Measurements from ENCODE around the gene SAC3D1. TPM values are rescaled to one million over a fixed set of nuclear protein-coding genes. Genes with fewer than 3 reads are reported as not detected.

SAC3D1 gene
- 4.1 and 5.3 TPM in 2 replicates for total RNA-seq

DNA sequence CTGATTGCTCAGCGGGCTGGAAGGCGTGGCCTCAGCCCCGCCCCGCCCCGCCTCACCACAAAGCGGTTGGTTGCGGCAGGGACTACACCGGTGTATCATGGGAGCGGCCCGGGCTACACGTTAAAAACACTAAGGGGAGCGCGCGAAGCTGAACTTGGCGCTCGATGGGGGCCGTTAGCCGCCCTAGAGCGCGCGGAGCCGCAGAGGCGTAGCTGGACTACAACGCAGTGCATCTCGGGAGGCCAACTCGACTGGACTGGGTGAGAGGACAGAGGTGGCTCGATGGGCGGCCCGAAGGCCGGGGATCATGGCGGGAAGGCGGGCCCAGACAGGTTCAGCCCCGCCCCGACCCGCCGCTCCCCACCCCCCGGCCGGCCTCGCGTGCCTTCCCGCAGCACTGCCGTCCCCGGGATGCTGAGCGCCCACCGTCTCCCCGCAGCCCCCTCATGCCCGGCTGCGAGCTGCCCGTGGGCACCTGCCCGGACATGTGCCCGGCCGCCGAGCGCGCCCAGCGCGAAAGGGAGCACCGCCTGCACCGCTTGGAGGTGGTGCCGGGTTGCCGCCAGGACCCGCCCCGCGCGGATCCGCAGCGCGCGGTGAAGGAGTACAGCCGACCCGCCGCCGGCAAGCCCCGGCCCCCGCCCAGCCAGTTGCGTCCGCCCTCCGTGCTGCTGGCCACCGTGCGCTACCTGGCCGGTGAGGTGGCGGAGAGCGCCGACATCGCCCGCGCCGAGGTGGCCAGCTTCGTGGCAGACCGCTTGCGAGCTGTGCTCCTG, at the start of gene SAC3D1:
Gene SAC3D1, plus strand, starts transcription at position 364 of the 776 bp plus-strand sequence. Its CDS starts 83 bp downstream, at position 447.

DNA sequence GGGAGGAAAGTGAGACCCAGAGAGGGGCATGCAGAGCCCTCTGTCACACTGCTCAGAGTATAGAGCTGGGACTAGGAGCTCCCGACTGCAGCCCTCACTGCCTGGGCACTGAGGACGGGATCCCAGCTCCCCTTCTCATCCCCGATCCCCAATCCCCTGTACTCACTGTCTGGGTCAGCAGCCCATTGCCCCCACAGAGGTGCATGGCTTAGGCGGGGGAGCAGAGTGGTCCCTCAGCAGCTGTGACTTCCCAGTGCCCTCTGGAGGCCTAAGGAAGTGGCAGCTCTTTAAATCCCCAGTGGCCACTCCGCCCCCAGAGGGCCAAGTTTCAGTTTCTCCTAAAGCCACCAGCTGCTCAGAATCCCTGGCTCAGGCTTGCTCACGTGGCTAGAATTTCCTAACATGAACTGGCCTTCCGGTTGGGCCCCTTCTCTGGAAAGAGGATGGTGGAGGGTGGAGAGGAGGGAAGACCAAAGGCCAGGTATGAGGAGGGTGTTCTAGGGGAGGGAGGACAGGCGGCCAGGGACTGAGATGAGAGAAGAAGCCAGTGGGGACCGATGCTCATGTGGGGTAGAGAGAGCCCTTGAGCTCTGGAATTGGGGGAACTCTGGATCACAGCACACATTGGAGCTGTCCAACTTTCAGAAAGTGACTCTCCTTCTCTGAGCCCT, 44.2 kb upstream of the SAC3D1 start, which contains the start of gene BATF2:
Gene BATF2, minus strand, starts transcription at position 262 of the 671 bp plus-strand sequence. Its CDS starts 57 bp downstream, at position 205.

DNA sequence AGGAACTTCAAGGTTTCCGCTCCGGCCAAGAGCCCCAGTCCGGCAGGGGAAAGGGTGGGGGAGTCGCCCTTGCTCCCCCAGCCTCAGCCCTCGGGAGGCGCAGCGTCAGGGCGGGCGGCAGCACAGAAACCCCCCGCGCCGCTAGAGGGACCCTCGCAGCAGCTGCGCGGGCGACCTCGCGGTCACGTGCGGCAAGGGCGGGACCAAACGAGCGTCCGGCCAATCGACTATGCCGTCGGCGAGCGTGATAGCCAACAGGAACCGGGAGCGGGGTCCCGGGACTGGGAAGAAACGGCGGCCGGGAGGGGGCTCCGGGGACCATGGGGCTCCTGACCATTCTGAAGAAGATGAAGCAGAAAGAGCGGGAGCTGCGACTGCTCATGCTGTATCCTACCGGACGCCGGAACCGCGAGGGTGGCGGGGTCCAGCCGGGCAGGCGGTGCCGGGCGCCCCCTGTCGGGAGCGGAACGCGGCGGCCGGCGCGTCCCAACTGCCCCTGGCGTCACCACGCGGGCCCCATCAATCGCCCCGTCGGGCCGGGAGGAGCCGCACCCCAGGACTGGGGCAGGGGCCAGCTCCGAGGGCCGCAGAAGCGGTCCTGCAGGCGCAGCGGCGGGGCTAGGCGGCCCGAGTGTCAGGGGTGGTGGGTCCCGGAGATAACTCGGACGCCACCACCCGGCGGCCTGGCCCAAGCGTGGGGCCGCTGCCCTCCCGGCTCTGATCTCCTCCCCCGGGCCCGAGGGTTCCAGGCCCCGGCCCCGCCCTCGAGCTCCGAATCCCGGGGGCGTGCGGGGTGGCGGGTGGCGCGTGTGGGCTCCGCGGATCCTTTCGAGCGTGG, 26.9 kb upstream of the SAC3D1 start, which contains the start of gene ARL2:
Gene ARL2, plus strand, starts transcription at position 273 of the 838 bp plus-strand sequence. Its CDS starts 48 bp downstream, at position 321.

DNA sequence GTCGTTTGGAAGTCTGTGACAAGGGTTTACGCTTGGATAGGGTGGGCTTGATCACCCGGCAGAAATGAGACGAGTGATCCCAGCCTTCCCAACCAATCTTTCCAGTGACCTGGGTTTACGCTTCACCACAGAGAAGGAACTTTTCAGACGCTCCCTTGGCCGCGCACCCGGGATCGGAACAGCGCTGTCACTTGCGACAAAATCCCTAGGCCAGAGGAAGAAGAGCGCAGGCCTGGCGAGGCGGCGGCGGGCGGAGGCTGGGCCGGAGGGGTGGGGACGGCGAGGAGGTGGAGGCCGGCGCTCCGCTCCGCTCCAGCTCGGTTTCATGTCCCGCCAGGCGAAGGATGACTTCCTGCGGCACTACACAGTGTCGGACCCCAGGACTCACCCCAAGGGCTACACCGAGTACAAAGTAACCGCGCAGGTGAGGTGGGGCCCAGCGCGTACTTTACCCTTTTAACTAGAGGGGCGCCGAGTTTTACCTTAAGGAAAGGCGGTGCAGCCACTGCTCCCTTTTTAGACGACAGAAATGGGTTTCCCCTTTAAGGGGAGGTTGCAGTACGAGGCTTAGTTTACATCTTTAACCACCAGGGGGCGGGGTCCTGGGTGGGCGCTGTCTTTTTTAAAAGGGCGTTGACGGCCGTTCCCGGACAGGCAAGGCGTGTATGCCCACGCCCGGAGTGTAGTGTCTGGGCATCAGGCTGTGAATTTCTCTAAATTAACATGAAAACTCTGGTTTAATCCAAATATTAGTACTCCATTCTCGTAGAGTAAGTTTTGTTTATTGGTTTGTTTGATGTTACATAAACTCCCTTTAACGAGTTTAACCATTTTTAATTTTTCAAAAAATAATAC, 13.6 kb upstream of the SAC3D1 start, which contains the start of gene SNX15:
Gene SNX15, plus strand, starts transcription at position 227 of the 855 bp plus-strand sequence. Its CDS starts 99 bp downstream, at position 326.

DNA sequence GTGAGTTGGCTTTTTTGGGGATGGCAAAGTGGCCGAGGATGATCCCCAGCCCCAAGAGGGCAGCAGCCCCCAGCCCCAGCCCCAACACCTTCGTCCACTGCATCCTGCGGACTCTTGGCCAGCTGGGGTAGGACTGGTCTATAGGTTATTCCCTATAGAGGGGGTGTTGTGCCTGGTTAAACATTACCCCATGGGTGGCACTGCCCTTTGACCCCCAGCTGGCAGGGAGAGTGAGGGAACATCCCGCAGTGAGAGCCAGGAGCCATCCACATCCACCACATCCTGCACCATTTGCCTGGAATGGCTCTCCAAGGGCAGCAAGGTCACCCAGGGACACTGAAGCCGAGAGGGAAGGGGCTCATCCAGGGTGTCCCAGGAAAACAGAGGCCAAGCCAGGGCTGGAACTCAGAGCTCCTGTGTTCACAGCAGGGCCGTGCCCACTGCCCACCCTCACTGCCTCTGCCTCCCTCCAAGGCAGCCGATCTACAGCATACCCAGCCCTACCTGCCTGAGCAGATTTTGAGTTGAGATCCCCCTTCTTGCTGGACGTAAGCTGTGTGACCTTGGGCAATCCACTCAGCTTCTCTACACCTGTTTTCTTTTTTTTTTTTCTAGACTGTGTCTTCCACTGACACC, 17.5 kb downstream of the SAC3D1 start, which contains the start of gene NAALADL1:
Gene NAALADL1, minus strand, starts transcription at position 135 of the 636 bp plus-strand sequence. Its CDS starts 32 bp downstream, at position 103.

DNA sequence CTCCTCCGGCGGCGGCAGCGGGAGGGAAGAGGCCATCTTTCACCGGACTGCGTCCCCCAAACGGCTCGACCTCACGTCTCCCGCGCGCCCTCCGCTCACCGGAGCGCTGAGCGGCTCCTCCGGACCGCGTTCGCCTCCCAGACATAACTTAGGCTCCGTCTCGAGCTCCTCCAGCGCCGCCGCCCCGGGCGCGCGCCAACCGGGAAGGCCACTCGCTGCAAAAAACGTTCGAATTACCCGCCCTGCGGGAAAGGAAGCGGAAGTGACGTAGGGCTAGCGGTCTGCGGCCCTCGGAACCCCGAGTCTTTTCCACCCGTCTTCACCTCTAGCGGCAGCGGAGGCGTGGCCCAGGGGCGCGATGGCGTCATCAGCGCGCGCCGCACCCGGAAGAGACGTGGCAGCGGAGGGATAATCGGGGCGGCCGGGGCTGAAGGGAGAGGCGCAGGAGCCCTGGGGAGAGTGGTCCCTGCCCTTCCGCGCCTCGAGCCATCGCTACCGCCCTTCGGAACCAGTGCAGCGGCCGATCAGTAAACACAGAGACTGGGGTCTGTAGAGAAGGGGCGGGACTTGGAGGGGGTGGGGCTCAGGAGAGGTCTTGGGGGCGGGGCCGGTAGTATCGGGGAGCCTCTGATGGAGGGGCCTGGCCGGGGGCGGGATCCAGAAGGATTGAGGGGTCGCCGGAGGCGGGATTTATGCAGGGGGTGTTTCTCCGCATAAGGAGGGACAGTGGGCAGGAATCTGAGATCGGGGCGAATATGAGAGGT, 43.0 kb downstream of the SAC3D1 start, which contains the start of the genes CDCA5 and ZFPL1:
Gene CDCA5, minus strand, starts transcription at position 207 of the 764 bp plus-strand sequence. Its CDS starts 62 bp downstream, at position 145.
Gene ZFPL1, plus strand, starts transcription at position 389 of the 764 bp plus-strand sequence. CDS start 477 bp downstream, outside the sequence.

Other genes with a start within 250 kb of the SAC3D1 start
- gene MAP4K2, start 238.0 kb upstream of the SAC3D1 start, total RNA-seq: 47.9 and 67.0 TPM in 2 replicates
- gene MEN1, start 230.7 kb upstream of the SAC3D1 start, total RNA-seq: 10.8 and 14.8 TPM in 2 replicates
- 0.34 and 0.43 TPM in 2 replicates for gene CDC42BPG, start 196.6 kb upstream of the SAC3D1 start, total RNA-seq
- gene EHD1, start 162.6 kb upstream of the SAC3D1 start, total RNA-seq: 19.3 and 24.4 TPM in 2 replicates
- 8.8 and 13.9 TPM in 2 replicates for gene ATG2A, start 124.0 kb upstream of the SAC3D1 start, total RNA-seq
- 5.0 and 9.2 TPM in 2 replicates for gene PPP2R5B, start 116.5 kb upstream of the SAC3D1 start, total RNA-seq
- gene GPHA2, start 105.3 kb upstream of the SAC3D1 start, total RNA-seq: not detected in 2 replicates
- gene MAJIN, start 69.1 kb upstream of the SAC3D1 start, total RNA-seq: not detected in 2 replicates
- 0.52 and 0.54 TPM in 2 replicates for gene BATF2, start 44.2 kb upstream of the SAC3D1 start, total RNA-seq
- 124 and 130 TPM in 2 replicates for gene ARL2, start 27.1 kb upstream of the SAC3D1 start, total RNA-seq
- 7.5 and 9.9 TPM in 2 replicates for gene SNX15, start 13.8 kb upstream of the SAC3D1 start, total RNA-seq
- gene NAALADL1, start 17.3 kb downstream of the SAC3D1 start, total RNA-seq: 11.5 and 12.8 TPM in 2 replicates
- 1.5 and 2.0 TPM in 2 replicates for gene CDCA5, start 42.8 kb downstream of the SAC3D1 start, total RNA-seq
- 16.4 and 20.7 TPM in 2 replicates for gene ZFPL1, start 43.0 kb downstream of the SAC3D1 start, total RNA-seq
- 231 and 291 TPM in 2 replicates for gene VPS51, start 55.0 kb downstream of the SAC3D1 start, total RNA-seq
- gene TM7SF2, start 70.7 kb downstream of the SAC3D1 start, total RNA-seq: 6.0 and 12.8 TPM in 2 replicates
- gene ZNHIT2, start 76.5 kb downstream of the SAC3D1 start, total RNA-seq: 6.3 and 6.4 TPM in 2 replicates
- gene FAU, start 80.9 kb downstream of the SAC3D1 start, total RNA-seq: 283 and 465 TPM in 2 replicates
- gene MRPL49, start 81.1 kb downstream of the SAC3D1 start, total RNA-seq: 41.9 and 49.5 TPM in 2 replicates
- 7.9 and 12.3 TPM in 2 replicates for gene SYVN1, start 93.3 kb downstream of the SAC3D1 start, total RNA-seq
- not detected in 2 replicates for gene SPDYC, start 129.0 kb downstream of the SAC3D1 start, total RNA-seq
- gene CAPN1, start 140.7 kb downstream of the SAC3D1 start, total RNA-seq: 80.4 and 81.5 TPM in 2 replicates
- 3.3 and 3.4 TPM in 2 replicates for gene POLA2, start 220.8 kb downstream of the SAC3D1 start, total RNA-seq